Liver (tissue), 9 donors: ENCODE data around the gene LNX2. TPM values are rescaled to one million over a fixed set of nuclear protein-coding genes. Genes with fewer than 3 reads are reported as not detected.

Source experiments
- DNase-seq: peaks from one replicate; pipeline ENCODE4 v3.0.0-alpha.2; 2017; ENCODE audit warnings: low spot score
- H3K27ac ChIP-seq, 2 donors: one replicate each; pipeline ENCODE4 v1.7.0; 2013; ENCODE audit warnings: inconsistent platforms in 2 of 2, low read length in 2 of 2, control low read depth in 1 of 2, low read depth in 1 of 2, mild to moderate bottlenecking in 1 of 2
- H3K27me3 ChIP-seq, 4 donors: one replicate each; pipeline versions ENCODE4 v1.6.1 to v1.7.0; 2013; ENCODE audit warnings: low read length in 3 of 4, inconsistent platforms in 1 of 4, mild to moderate bottlenecking in 1 of 4, moderate library complexity in 1 of 4; ENCODE audit not compliant: control insufficient read depth in 4 of 4, insufficient read depth in 4 of 4
- H3K36me3 ChIP-seq, 4 donors: one replicate each; pipeline versions ENCODE4 v1.6.1 to v1.7.0; 2013; ENCODE audit warnings: low read length in 3 of 4, mild to moderate bottlenecking in 3 of 4, low read depth in 1 of 4, moderate library complexity in 1 of 4; ENCODE audit not compliant: control insufficient read depth in 4 of 4, insufficient read depth in 3 of 4
- H3K4me1 ChIP-seq, 4 donors: one replicate each; pipeline versions ENCODE4 v1.6.1 to v1.7.0; 2013; ENCODE audit warnings: low read length in 3 of 4, mild to moderate bottlenecking in 3 of 4, moderate library complexity in 1 of 4; ENCODE audit not compliant: control insufficient read depth in 4 of 4, insufficient read depth in 4 of 4
- H3K4me3 ChIP-seq, 3 donors: one replicate each; pipeline versions ENCODE4 v1.6.1 to v1.7.0; 2013; ENCODE audit warnings: low read length in 3 of 3, control low read depth in 1 of 3, low read depth in 1 of 3, mild to moderate bottlenecking in 1 of 3
- H3K9ac ChIP-seq, 2 donors: one replicate each; pipeline ENCODE4 v1.7.0; 2013; ENCODE audit warnings: low read length in 2 of 2, mild to moderate bottlenecking in 2 of 2, moderate library complexity in 2 of 2, control low read depth in 1 of 2, low read depth in 1 of 2
- H3K9me3 ChIP-seq, 4 donors: one replicate each; pipeline versions ENCODE4 v1.6.1 to v1.7.0; 2013; ENCODE audit warnings: low read length in 3 of 4; ENCODE audit not compliant: control insufficient read depth in 4 of 4
- ATF3 ChIP-seq: IDR thresholded peaks from 2 replicates; pipeline ENCODE4 v1.6.1; 2016; ENCODE audit warnings: antibody characterized with exemption
- CTCF ChIP-seq: fragments of 150-350 bp; IDR thresholded peaks from 2 replicates; pipeline ENCODE4 v1.5.1; 2017; ENCODE audit warnings: improper control_type of control experiment, low read depth, low read length; ENCODE audit not compliant: missing input control
- EGR1 ChIP-seq, 2 donors: IDR thresholded peaks; 2 replicates each; pipeline ENCODE4 v1.6.1; 2016 to 2018; ENCODE audit warnings: antibody characterized with exemption in 2 of 2, low read depth in 2 of 2
- FOXA1 ChIP-seq: IDR thresholded peaks from 2 replicates; pipeline ENCODE4 v1.6.1; 2016; ENCODE audit warnings: antibody characterized with exemption
- FOXA2 ChIP-seq: IDR thresholded peaks from 2 replicates; pipeline ENCODE4 v1.6.1; 2016; ENCODE audit warnings: antibody characterized with exemption
- GABPA ChIP-seq, 2 donors: IDR thresholded peaks in 1 of 2; conservative IDR thresholded peaks in 1 of 2; 2 replicates each; pipeline ENCODE4 v1.6.1; 2016; ENCODE audit warnings: antibody characterized with exemption in 2 of 2, mild to moderate bottlenecking in 1 of 2, moderate library complexity in 1 of 2
- HNF4A ChIP-seq, 2 donors: conservative IDR thresholded peaks; 2 replicates each; pipeline ENCODE4 v1.6.1; 2016; ENCODE audit warnings: antibody characterized with exemption in 2 of 2, mild to moderate bottlenecking in 2 of 2
- HNF4G ChIP-seq: IDR thresholded peaks from 2 replicates; pipeline ENCODE4 v1.6.1; 2016; ENCODE audit warnings: antibody characterized with exemption
- JUND ChIP-seq, 2 donors: IDR thresholded peaks; 2 replicates each; pipeline ENCODE4 v1.6.1; 2016; ENCODE audit warnings: antibody characterized with exemption in 2 of 2
- MAX ChIP-seq: IDR thresholded peaks from 2 replicates; pipeline ENCODE4 v1.6.1; 2016; ENCODE audit warnings: antibody characterized with exemption
- NR2F2 ChIP-seq: IDR thresholded peaks from 2 replicates; pipeline ENCODE4 v1.6.1; 2016; ENCODE audit warnings: antibody characterized with exemption
- RAD21 ChIP-seq, 2 donors: IDR thresholded peaks; 2 replicates each; pipeline ENCODE4 v1.6.1; 2016; ENCODE audit warnings: antibody characterized with exemption in 2 of 2, mild to moderate bottlenecking in 2 of 2
- RXRA ChIP-seq, 2 donors: IDR thresholded peaks; 2 replicates each; pipeline ENCODE4 v1.6.1; 2017 to 2018; ENCODE audit warnings: antibody characterized with exemption in 2 of 2, mild to moderate bottlenecking in 1 of 2
- SP1 ChIP-seq: IDR thresholded peaks from 2 replicates; pipeline ENCODE4 v1.6.1; 2018; ENCODE audit warnings: antibody characterized with exemption, mild to moderate bottlenecking
- TAF1 ChIP-seq: conservative IDR thresholded peaks from 2 replicates; pipeline ENCODE4 v1.6.1; 2016; ENCODE audit warnings: antibody characterized with exemption, mild to moderate bottlenecking
- YY1 ChIP-seq: IDR thresholded peaks from 2 replicates; pipeline ENCODE4 v1.6.1; 2016; ENCODE audit warnings: antibody characterized with exemption, mild to moderate bottlenecking
- ZBTB33 ChIP-seq: IDR thresholded peaks from 2 replicates; pipeline ENCODE4 v1.6.1; 2016; ENCODE audit warnings: antibody characterized with exemption
- WGBS: extraction: QIAGEN DNeasy Blood & Tissue Kit; methylation state at CpG from one replicate; pipeline ENCODE4 v1.1.7; 2013; 5-methylcytosine and 5-hydroxymethylcytosine counted together
- polyA plus RNA-seq, 2 donors: library from polyadenylated mRNA; stranded (reverse) in 1 of 2; unstranded in 1 of 2; fragments of 200-250 nt in 1 of 2; fragments of >200 nt in 1 of 2; fragmentation: Nextera tagmentation in 1 of 2; extraction: Ambion mirVana in 1 of 2; gene quantifications; one replicate each; pipeline versions ENCODE4 v1.2.1 to v1.2.3, GENCODE V29; 2013 to 2015
- total RNA-seq, 2 donors: library from RNA; depleted of rRNA; stranded (reverse); fragments of >200 nt; gene quantifications; one replicate each; pipeline ENCODE4 v1.2.3, GENCODE V29; 2014
- TF ChIP-seq, protein P1 (sequence below): IDR thresholded peaks from 2 replicates; pipeline ENCODE4 v1.6.1; 2016; ENCODE audit warnings: antibody characterized with exemption, mild to moderate bottlenecking
- donor health status: healthy.
- donor health status: healthy.
- donor health status: healthy.
- donor health status: healthy.
- donor health status: healthy.

Gene LNX2
- total and polyA plus RNA-seq, 4 donors: 6.2 to 25.9 (median 13.3) TPM

DNA sequence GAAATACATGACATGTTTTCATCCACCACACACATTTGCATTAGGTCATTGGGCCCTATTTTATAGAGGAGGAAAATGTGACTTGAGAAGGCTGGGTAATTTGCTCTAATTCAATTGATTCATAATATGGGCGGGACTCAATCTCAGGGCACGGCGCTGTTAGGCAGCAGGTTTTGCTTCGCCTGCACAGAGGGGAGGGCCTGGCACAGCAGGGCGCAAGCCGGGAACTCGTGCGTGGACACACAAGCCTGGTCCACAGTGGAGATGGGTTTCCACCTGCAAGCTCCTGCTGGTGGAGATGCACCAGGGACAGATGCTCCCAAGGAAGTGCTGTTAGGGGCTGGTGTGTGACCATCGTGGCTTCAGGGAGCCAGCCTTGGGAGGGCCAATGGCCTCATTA, 111.5 kb downstream of the LNX2 start (continued):
- no peak for TF ChIP-seq CTCF
- TF ChIP-seq YY1: no peak
- no peak for TF ChIP-seq GABPA (IDR thresholded peaks at IDR 0.05 in 1 of 2, conservative IDR thresholded peaks at IDR 0.05 in 1 of 2)
- TF ChIP-seq ZBTB33: no peak

DNA sequence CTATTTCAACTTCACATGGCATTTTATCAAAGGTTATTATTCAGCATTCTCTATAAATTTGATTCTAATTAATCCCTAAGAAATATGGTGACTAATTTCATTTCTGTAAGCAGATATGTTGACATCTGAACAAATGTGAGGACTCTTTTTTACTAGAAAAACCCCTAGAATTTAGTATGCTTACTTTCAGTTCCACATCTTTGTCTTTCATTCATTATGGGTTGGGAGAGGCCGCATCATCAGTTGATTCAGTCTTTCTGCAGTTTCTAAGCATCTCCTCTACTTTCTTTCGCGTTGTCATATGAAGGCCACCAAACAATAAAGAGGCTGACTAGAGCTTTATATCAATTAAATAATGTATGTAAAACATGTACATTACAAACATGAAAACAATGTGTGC, 114.5 kb downstream of the LNX2 start:
- TF ChIP-seq YY1: no peak
- no peak for TF ChIP-seq FOXA1
- no peak for TF ChIP-seq HNF4A (conservative IDR thresholded peaks at IDR 0.05)
- TF ChIP-seq HNF4G: no peak
- no peak for TF ChIP-seq TAF1
- no peak for TF ChIP-seq MAX
- TF ChIP-seq SP1: no peak
- no peak for TF ChIP-seq ATF3
- TF ChIP-seq JUND (IDR thresholded peaks at IDR 0.05): no peak
- TF ChIP-seq EGR1 (IDR thresholded peaks at IDR 0.05; ENCODE audit: low read depth in 2 of 2): no peak
- TF ChIP-seq, protein P1, sequence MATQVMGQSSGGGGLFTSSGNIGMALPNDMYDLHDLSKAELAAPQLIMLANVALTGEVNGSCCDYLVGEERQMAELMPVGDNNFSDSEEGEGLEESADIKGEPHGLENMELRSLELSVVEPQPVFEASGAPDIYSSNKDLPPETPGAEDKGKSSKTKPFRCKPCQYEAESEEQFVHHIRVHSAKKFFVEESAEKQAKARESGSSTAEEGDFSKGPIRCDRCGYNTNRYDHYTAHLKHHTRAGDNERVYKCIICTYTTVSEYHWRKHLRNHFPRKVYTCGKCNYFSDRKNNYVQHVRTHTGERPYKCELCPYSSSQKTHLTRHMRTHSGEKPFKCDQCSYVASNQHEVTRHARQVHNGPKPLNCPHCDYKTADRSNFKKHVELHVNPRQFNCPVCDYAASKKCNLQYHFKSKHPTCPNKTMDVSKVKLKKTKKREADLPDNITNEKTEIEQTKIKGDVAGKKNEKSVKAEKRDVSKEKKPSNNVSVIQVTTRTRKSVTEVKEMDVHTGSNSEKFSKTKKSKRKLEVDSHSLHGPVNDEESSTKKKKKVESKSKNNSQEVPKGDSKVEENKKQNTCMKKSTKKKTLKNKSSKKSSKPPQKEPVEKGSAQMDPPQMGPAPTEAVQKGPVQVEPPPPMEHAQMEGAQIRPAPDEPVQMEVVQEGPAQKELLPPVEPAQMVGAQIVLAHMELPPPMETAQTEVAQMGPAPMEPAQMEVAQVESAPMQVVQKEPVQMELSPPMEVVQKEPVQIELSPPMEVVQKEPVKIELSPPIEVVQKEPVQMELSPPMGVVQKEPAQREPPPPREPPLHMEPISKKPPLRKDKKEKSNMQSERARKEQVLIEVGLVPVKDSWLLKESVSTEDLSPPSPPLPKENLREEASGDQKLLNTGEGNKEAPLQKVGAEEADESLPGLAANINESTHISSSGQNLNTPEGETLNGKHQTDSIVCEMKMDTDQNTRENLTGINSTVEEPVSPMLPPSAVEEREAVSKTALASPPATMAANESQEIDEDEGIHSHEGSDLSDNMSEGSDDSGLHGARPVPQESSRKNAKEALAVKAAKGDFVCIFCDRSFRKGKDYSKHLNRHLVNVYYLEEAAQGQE: no peak
- no peak for TF ChIP-seq GABPA (IDR thresholded peaks at IDR 0.05 in 1 of 2, conservative IDR thresholded peaks at IDR 0.05 in 1 of 2)
- no peak for TF ChIP-seq CTCF
- TF ChIP-seq ZBTB33: no peak
- TF ChIP-seq RXRA (IDR thresholded peaks at IDR 0.05): no peak
- no peak for TF ChIP-seq FOXA2
- TF ChIP-seq RAD21 (IDR thresholded peaks at IDR 0.05): no peak
- TF ChIP-seq NR2F2: no peak
- Histone ChIP-seq H3K4me3 (no peak overlapping the region), H3K27me3 (no peaks in the 10 kb centered on the region), H3K9me3 (no peaks in the 10 kb centered on the region), H3K27ac (no peak overlapping the region), H3K4me1 (no peaks in the 10 kb centered on the region), H3K36me3 (no peaks in the 10 kb centered on the region), H3K9ac (no peak overlapping the region)
- no peak for DNase-seq
- 94% methylated on average over 3 of the region's 3 CpGs for WGBS
